ENCODE measurements around the gene GIGYF2.

GIGYF2 gene

DNA sequence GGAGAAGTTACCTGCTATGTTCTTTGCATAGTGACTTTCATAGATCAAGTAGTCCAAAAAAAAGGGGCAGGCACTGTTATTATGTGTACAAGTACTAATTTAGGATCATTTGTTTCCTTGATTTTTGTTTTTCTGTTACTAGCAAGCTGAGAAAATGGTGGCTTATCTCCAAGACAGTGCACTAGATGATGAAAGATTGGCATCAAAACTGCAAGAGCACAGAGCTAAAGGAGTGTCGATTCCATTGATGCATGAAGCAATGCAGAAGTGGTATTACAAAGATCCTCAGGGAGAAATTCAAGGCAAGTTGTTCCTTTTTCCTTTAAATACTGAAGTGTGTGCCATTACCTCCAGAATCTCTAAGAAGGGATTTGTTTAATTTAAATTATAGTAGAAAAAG is 98.8 kb downstream of the GIGYF2 start:
- H3K27me3 ChIP-seq (ENCODE audit: control insufficient read depth, insufficient read depth, low read length, poor library complexity, severe bottlenecking) = no peaks in the 10 kb centered on the region
- WGBS, 2 experiments = 88 to 93% methylated on average over 1 of the region's 1 CpG

DNA sequence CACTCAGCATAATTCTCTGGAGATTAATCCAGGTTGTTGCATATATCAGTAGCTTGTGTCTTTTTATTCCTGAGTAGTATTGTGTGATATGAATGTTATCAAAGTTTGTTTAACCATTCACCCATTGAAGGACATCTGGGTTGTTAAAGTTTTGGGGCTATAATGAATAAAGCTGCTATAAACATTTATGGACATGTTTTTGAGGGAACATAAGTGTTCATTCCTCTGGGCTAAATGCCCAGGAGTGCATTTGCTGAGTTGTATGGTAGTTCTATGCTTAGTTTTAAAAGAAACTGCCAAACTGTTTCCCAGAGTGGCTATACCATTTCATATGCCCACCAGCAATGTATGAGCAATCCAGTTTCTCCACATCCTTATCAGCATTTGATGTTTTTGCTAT is 101.1 kb downstream of the GIGYF2 start:
- H3K9me3 ChIP-seq (ENCODE audit: control insufficient read depth, low read length) = no peaks in the 10 kb centered on the region
- H3K27me3 ChIP-seq (ENCODE audit: control insufficient read depth, insufficient read depth, low read length, poor library complexity, severe bottlenecking) = no peaks in the 10 kb centered on the region
- H3K27ac ChIP-seq (ENCODE audit: insufficient read depth, low read depth, low read length, poor library complexity, severe bottlenecking) = no peak overlapping the region
- no peaks in the 10 kb centered on the region for H3K4me1 ChIP-seq (ENCODE audit: control insufficient read depth, insufficient read depth, low read length)
- peaks cover 10% of the 10 kb centered on the region for H3K36me3 ChIP-seq (ENCODE audit: control insufficient read depth, insufficient read depth, low read length)
- H3K4me3 ChIP-seq (ENCODE audit: insufficient read depth, low read depth, low read length) = no peak overlapping the region

More for the DNA sequence above, 98.8 kb downstream of the GIGYF2 start:
- no peaks in the 10 kb centered on the region for H3K9me3 ChIP-seq (ENCODE audit: control insufficient read depth, low read length)
- H3K4me3 ChIP-seq (ENCODE audit: insufficient read depth, low read depth, low read length) = no peak overlapping the region
- no peaks in the 10 kb centered on the region for H3K4me1 ChIP-seq (ENCODE audit: control insufficient read depth, insufficient read depth, low read length)
- H3K36me3 ChIP-seq (ENCODE audit: control insufficient read depth, insufficient read depth, low read length) = peaks cover 20% of the 10 kb centered on the region
- no peak overlapping the region for H3K27ac ChIP-seq (ENCODE audit: insufficient read depth, low read depth, low read length, poor library complexity, severe bottlenecking)

DNA sequence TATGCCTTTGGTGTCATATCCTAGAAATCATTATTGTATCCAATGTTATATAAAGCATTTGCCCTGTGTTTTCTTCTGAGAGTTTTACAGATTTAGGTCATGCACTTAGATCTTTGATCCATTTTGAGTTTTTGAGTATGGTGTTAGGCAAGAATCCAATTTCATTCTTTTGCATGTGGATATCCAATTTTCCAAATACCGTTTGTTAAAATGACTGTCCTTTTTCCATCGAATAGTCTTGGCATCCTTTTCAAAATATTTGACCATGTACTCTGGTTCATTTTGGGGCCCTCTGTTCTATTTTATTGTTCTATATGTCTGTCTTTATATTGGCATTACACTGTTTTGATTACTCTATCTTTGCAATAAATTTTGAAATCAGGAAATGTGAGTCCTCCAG is 103.0 kb downstream of the GIGYF2 start:
- Histone ChIP-seq H3K9me3 (ENCODE audit: control insufficient read depth, low read length) (no peaks in the 10 kb centered on the region), H3K27ac (ENCODE audit: insufficient read depth, low read depth, low read length, poor library complexity, severe bottlenecking) (no peak overlapping the region), H3K4me3 (ENCODE audit: insufficient read depth, low read depth, low read length) (no peak overlapping the region), H3K36me3 (ENCODE audit: control insufficient read depth, insufficient read depth, low read length) (peaks cover 10% of the 10 kb centered on the region), H3K4me1 (ENCODE audit: control insufficient read depth, insufficient read depth, low read length) (no peaks in the 10 kb centered on the region), H3K27me3 (ENCODE audit: control insufficient read depth, insufficient read depth, low read length, poor library complexity, severe bottlenecking) (no peaks in the 10 kb centered on the region)
- WGBS, 2 experiments = 96 to 98% methylated on average over 2 of the region's 2 CpGs

DNA sequence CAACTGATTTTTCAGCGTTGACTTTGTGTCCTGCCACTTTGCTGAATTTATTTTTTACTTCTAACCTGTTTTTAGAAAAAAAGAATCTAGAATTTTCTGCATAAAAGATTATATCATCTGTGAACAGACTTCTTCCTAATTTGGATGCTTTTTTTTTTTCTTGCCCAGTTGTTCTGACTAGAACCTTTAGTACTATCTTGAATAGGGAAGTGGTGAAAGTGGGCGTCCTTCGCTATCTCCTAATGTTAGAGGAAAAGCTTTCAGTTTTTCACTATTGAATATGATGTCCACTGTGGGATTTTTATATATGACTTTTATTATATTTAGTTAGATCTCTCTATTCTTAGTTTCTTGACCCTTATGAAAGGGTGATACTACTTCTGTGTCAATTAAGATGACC is 105.0 kb downstream of the GIGYF2 start:
- no peak overlapping the region for H3K27ac ChIP-seq (ENCODE audit: insufficient read depth, low read depth, low read length, poor library complexity, severe bottlenecking)
- no peaks in the 10 kb centered on the region for H3K4me1 ChIP-seq (ENCODE audit: control insufficient read depth, insufficient read depth, low read length)
- H3K9me3 ChIP-seq (ENCODE audit: control insufficient read depth, low read length) = no peaks in the 10 kb centered on the region
- whole genome bisulfite sequencing, 2 experiments = 100% methylated on average over 2 of the region's 3 CpGs; no CpG with 5 or more reads in 1 of the 2 experiments
- H3K4me3 ChIP-seq (ENCODE audit: insufficient read depth, low read depth, low read length) = no peak overlapping the region
- peaks cover 7% of the 10 kb centered on the region for H3K36me3 ChIP-seq (ENCODE audit: control insufficient read depth, insufficient read depth, low read length)
- H3K27me3 ChIP-seq (ENCODE audit: control insufficient read depth, insufficient read depth, low read length, poor library complexity, severe bottlenecking) = no peaks in the 10 kb centered on the region

DNA sequence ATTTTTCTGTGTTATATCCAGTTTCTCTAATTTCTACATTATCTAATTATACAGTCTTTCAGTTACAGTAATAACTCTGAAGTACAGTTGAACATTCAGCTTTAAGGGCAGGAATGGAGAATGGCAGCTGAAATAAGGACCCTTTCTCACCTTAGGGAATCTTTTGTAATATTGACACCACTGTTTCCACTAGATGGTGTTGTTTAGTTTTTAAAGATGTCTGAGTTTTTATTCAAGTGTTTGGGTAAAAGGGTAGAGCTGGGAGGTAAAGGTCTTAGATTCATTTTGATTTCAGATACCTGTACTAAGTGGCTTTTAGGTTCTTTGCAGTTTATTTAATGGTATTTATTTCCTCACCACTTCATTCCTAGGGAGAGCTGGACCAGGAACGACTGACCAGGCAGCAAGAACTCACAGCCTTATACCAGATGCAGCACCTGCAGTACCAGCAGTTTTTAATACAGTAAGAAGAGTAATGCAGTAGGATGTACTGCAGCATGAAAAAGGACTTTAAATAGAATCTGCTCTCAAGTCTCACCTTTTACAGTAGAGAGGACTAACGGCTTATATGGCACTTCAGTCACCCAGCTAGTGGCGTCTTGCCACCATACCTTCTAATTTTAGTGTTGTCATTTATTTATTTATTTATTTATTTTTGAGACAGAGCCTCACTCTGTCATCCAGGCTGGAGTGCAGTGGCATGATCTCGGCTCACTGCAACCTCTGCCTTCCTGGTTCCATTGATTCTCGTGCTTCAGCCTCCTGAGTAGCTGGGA is 112.4 kb downstream of the GIGYF2 start:
- Histone ChIP-seq H3K27ac (ENCODE audit: insufficient read depth, low read depth, low read length, poor library complexity, severe bottlenecking) (no peak overlapping the region), H3K9me3 (ENCODE audit: control insufficient read depth, low read length) (no peaks in the 10 kb centered on the region), H3K4me1 (ENCODE audit: control insufficient read depth, insufficient read depth, low read length) (no peaks in the 10 kb centered on the region), H3K27me3 (ENCODE audit: control insufficient read depth, insufficient read depth, low read length, poor library complexity, severe bottlenecking) (no peaks in the 10 kb centered on the region), H3K4me3 (ENCODE audit: insufficient read depth, low read depth, low read length) (no peak overlapping the region), H3K36me3 (ENCODE audit: control insufficient read depth, insufficient read depth, low read length) (peaks cover 21% of the 10 kb centered on the region)
- 81 to 92% methylated on average over 5 of the region's 5 CpGs for WGBS, 2 experiments

DNA sequence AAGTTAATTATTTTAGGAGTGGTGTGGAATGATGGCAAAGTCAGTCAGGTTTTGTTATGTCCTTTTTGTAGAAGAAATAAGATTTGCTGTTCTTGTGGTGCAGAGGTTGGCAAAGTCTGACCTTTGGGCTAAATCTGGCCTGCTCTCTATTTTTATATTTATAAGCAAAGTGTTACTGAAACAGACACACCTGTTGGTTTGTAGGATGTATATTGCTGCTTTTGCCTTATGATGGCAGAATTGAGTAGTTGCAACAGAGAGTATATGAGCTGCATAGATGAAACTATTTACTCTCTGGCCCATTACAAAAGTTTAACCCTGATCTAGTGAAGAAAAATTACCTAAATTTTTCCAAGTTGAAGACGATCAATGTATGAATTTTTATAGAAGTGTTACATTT is 113.3 kb downstream of the GIGYF2 start:
- WGBS, 2 experiments = 97 to 100% methylated on average over 1 of the region's 1 CpG
- Histone ChIP-seq H3K27me3 (ENCODE audit: control insufficient read depth, insufficient read depth, low read length, poor library complexity, severe bottlenecking) (no peaks in the 10 kb centered on the region), H3K27ac (ENCODE audit: insufficient read depth, low read depth, low read length, poor library complexity, severe bottlenecking) (no peak overlapping the region), H3K9me3 (ENCODE audit: control insufficient read depth, low read length) (no peaks in the 10 kb centered on the region), H3K4me3 (ENCODE audit: insufficient read depth, low read depth, low read length) (no peak overlapping the region), H3K4me1 (ENCODE audit: control insufficient read depth, insufficient read depth, low read length) (no peaks in the 10 kb centered on the region), H3K36me3 (ENCODE audit: control insufficient read depth, insufficient read depth, low read length) (peaks cover 21% of the 10 kb centered on the region)

DNA sequence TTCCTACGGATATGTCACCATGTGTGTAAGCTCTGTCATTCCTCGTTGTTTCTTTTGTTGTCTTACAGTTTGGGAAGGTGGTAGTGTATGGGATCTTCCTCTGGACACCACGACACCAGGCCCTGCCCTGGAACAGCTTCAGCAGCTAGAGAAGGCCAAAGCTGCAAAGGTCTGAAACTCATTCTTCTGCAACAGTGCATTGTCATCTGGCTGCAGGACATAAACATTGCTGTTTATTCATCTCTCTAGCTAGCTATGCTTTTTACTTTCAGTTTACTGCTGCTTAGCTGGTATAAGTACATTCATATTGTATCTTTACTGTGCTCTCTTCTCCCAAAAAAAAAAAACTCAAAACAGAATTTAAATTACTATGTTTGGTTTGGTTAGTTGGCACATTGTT is 118.4 kb downstream of the GIGYF2 start:
- Histone ChIP-seq H3K36me3 (ENCODE audit: control insufficient read depth, insufficient read depth, low read length) (peaks cover 12% of the 10 kb centered on the region), H3K9me3 (ENCODE audit: control insufficient read depth, low read length) (no peaks in the 10 kb centered on the region), H3K27me3 (ENCODE audit: control insufficient read depth, insufficient read depth, low read length, poor library complexity, severe bottlenecking) (no peaks in the 10 kb centered on the region), H3K27ac (ENCODE audit: insufficient read depth, low read depth, low read length, poor library complexity, severe bottlenecking) (no peak overlapping the region), H3K4me3 (ENCODE audit: insufficient read depth, low read depth, low read length) (no peak overlapping the region), H3K4me1 (ENCODE audit: control insufficient read depth, insufficient read depth, low read length) (no peaks in the 10 kb centered on the region)
- WGBS, 2 experiments = 95 to 98% methylated on average over 3 of the region's 3 CpGs

DNA sequence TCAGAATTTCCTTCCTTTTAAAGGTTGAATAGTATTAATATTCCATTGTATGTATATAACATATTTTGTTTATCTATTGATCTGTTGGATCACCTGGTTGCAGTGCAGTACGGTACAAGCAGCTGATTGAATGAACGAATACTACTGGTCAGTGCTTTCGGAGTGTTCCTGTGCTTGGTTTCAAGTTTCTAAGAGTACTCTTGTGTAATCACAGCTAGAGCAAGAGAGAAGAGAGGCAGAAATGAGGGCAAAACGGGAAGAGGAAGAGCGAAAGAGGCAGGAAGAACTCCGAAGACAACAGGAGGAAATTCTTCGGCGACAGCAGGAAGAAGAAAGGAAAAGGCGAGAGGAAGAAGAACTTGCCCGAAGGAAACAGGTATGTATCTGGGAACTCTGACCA is 119.5 kb downstream of the GIGYF2 start:
- peaks cover 12% of the 10 kb centered on the region for H3K36me3 ChIP-seq (ENCODE audit: control insufficient read depth, insufficient read depth, low read length)
- WGBS, 2 experiments = 95 to 96% methylated on average over 10 of the region's 10 CpGs
- H3K27ac ChIP-seq (ENCODE audit: insufficient read depth, low read depth, low read length, poor library complexity, severe bottlenecking) = no peak overlapping the region
- H3K27me3 ChIP-seq (ENCODE audit: control insufficient read depth, insufficient read depth, low read length, poor library complexity, severe bottlenecking) = no peaks in the 10 kb centered on the region
- H3K9me3 ChIP-seq (ENCODE audit: control insufficient read depth, low read length) = no peaks in the 10 kb centered on the region
- no peaks in the 10 kb centered on the region for H3K4me1 ChIP-seq (ENCODE audit: control insufficient read depth, insufficient read depth, low read length)
- H3K4me3 ChIP-seq (ENCODE audit: insufficient read depth, low read depth, low read length) = no peak overlapping the region

DNA sequence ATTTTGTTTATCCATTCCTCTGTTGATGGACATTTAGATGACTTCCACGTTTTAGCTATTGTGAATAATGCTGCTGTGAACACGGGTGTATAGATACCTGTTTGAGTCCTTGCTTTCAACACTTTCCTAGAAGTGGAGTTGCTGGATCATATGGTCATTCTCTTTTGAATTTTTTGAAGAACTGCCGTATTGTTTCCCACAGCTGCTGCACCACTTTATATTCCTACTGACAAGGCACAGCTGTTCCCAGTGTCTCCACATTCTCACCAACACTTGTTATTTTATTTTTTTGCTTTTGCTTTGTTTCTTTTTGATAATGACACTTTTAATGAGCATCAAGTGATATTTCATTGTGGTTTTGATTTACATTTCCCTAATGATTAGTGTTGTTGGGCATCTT is 120.6 kb downstream of the GIGYF2 start:
- H3K36me3 ChIP-seq (ENCODE audit: control insufficient read depth, insufficient read depth, low read length) = peaks cover 12% of the 10 kb centered on the region
- H3K27ac ChIP-seq (ENCODE audit: insufficient read depth, low read depth, low read length, poor library complexity, severe bottlenecking) = no peak overlapping the region
- no peaks in the 10 kb centered on the region for H3K9me3 ChIP-seq (ENCODE audit: control insufficient read depth, low read length)
- no peaks in the 10 kb centered on the region for H3K4me1 ChIP-seq (ENCODE audit: control insufficient read depth, insufficient read depth, low read length)
- H3K27me3 ChIP-seq (ENCODE audit: control insufficient read depth, insufficient read depth, low read length, poor library complexity, severe bottlenecking) = no peaks in the 10 kb centered on the region
- WGBS, 2 experiments = 85 to 97% methylated on average over 3 of the region's 3 CpGs
- H3K4me3 ChIP-seq (ENCODE audit: insufficient read depth, low read depth, low read length) = no peak overlapping the region

DNA sequence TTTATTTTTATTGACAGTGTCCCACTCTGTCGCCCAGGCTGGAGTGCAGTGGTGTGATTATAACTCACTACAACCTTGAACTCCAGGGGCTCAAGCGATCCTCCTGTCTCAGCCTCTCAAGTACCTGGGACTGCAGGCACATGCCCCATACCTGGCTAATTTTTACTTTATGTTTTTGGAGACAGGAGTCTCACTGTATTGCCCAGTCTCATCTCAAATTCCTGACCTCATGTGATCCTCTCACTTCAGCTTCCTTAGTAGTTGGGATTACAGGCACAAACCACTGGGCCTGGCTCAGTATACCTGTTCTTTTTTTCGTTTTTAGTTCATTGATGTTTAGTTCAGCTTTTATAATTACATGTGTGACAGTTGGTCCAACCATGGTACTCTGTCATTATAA is 132.9 kb downstream of the GIGYF2 start:
- 92 to 95% methylated on average over 2 to 3 of the region's 3 CpGs for WGBS, 2 experiments
- Histone ChIP-seq H3K4me3 (ENCODE audit: insufficient read depth, low read depth, low read length) (no peak overlapping the region), H3K4me1 (ENCODE audit: control insufficient read depth, insufficient read depth, low read length) (no peaks in the 10 kb centered on the region), H3K36me3 (ENCODE audit: control insufficient read depth, insufficient read depth, low read length) (peaks cover 13% of the 10 kb centered on the region), H3K27me3 (ENCODE audit: control insufficient read depth, insufficient read depth, low read length, poor library complexity, severe bottlenecking) (no peaks in the 10 kb centered on the region), H3K27ac (ENCODE audit: insufficient read depth, low read depth, low read length, poor library complexity, severe bottlenecking) (no peak overlapping the region), H3K9me3 (ENCODE audit: control insufficient read depth, low read length) (no peaks in the 10 kb centered on the region)

Data from ectodermal cell (in vitro differentiated cells).